ENCODE data around the gene TLNRD1. TPM values are rescaled to one million over a fixed set of nuclear protein-coding genes. Genes with fewer than 3 reads are reported as not detected.

The TLNRD1 gene
- total and polyA plus RNA-seq, 11 donors: 3.2 to 30.8 (median 7.9) TPM

DNA sequence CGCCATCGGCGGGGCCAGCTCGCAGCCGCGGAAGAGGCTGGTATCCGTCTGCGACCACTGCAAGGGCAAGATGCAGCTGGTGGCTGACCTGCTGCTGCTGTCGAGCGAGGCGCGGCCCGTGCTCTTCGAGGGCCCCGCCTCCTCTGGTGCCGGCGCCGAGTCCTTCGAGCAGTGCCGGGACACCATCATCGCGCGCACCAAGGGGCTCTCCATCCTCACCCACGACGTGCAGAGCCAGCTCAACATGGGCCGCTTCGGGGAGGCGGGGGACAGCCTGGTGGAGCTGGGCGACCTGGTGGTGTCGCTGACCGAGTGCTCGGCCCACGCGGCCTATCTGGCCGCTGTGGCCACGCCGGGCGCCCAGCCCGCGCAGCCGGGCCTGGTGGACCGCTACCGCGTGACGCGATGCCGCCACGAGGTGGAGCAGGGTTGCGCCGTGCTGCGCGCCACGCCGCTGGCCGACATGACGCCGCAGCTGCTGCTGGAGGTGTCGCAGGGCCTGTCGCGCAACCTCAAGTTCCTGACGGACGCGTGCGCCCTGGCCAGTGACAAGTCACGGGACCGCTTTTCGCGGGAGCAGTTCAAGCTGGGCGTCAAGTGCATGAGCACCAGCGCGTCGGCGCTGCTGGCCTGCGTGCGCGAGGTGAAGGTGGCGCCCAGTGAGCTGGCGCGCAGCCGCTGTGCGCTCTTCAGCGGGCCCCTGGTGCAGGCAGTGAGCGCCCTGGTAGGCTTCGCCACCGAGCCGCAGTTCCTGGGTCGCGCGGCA, 1.8 kb downstream of the TLNRD1 start:
- Histone ChIP-seq H3K27me3 (peaks cover 0 to 7% (median 0%) of the 10 kb centered on the region in 9 donors), H3K4me3 (peak overlapping the region; percentile 57 to 98 (median 90)), H3K4me1 (peaks cover 5 to 70% (median 48%) of the 10 kb centered on the region in 12 donors), H3K36me3 (peaks cover 0 to 25% (median 8%) of the 10 kb centered on the region in 9 donors), H3K27ac (peak overlapping the region; percentile 88 to 100 (median 99)), H3K9me3 (no peaks in the 10 kb centered on the region)
- intact Hi-C loops (cut with DNase I): loop anchor here in 8 of 10 donors (5.0 to 10.0 kb wide), 4 partner anchors 35 to 102 kb away; no protein-coding TSS in a partner anchor
- peak; percentile 34 to 68 (median 38) for DNase-seq
- peak in 1 of 4 donors; percentile 9 for ATAC-seq
- 11 to 53% (median 39%) methylated on average over 10 to 89 of the region's 89 CpGs for WGBS, 4 donors
- TF ChIP-seq CTCF (IDR thresholded peaks at IDR 0.05) (peak in 4 of 12 donors; percentile 8 to 37 (median 15)), POLR2A (IDR thresholded peaks at IDR 0.05) (no peak)

GRCh38 chr15:81003097-81003350, 2.3 kb downstream of the TLNRD1 start:
- Histone ChIP-seq H3K27ac (peak overlapping the region; percentile 88 to 100 (median 99)), H3K36me3 (peaks cover 0 to 30% (median 8%) of the 10 kb centered on the region in 9 donors), H3K4me3 (peak overlapping the region; percentile 57 to 98 (median 90)), H3K27me3 (peaks cover 0 to 7% (median 0%) of the 10 kb centered on the region in 9 donors), H3K4me1 (peaks cover 5 to 71% (median 50%) of the 10 kb centered on the region in 12 donors), H3K9me3 (no peaks in the 10 kb centered on the region)
- WGBS, 4 donors: 69 to 81% (median 71%) methylated on average over 16 to 19 of the region's 19 CpGs
- TF ChIP-seq POLR2A (IDR thresholded peaks at IDR 0.05): no peak
- TF ChIP-seq CTCF (IDR thresholded peaks at IDR 0.05): no peak
- DNase-seq (peak in 2 of 5 donors; percentile 19 to 22), ATAC-seq (no peak)
- intact Hi-C loops (cut with DNase I): loop anchor here in 8 of 10 donors (5.0 to 10.0 kb wide), 4 partner anchors 34 to 102 kb away; no protein-coding TSS in a partner anchor

DNA sequence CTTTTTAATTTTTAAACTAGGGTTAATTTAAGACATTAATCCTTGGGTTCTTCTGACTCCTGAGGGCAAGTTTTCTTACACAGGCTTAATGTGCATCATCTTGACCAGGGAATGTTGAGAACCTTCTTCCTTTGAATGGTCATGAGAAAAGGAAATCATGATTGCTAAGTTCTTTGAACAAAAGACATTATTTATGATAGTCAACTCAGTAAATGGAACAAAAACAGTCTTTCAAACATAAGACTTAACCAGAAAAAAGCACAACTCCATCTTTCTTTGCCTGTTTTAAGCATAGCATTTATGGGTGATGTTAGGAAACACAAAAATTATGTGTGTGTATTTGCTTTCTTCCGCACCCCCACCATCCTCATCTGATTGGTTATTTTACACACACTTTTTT, 5.4 kb downstream of the TLNRD1 start:
- ATAC-seq (no peak), DNase-seq (no peak)
- Histone ChIP-seq H3K9me3 (no peaks in the 10 kb centered on the region), H3K27ac (peak overlapping the region in 4 of 12 donors; percentile 5 to 41 (median 13)), H3K36me3 (peaks cover 0 to 30% (median 8%) of the 10 kb centered on the region in 9 donors), H3K4me3 (no peak overlapping the region), H3K27me3 (peaks cover 0 to 7% (median 0%) of the 10 kb centered on the region in 9 donors), H3K4me1 (peaks cover 5 to 73% (median 50%) of the 10 kb centered on the region in 12 donors)
- intact Hi-C loops (cut with DNase I): loop anchor here in 1 of 10 donors (10.0 kb wide), 1 partner anchor 99 kb away; no protein-coding TSS in a partner anchor
- TF ChIP-seq CTCF (IDR thresholded peaks at IDR 0.05): no peak
- no peak for TF ChIP-seq POLR2A (IDR thresholded peaks at IDR 0.05)
- 81 to 98% (median 94%) methylated on average over 1 of the region's 1 CpG for WGBS, 4 donors

DNA sequence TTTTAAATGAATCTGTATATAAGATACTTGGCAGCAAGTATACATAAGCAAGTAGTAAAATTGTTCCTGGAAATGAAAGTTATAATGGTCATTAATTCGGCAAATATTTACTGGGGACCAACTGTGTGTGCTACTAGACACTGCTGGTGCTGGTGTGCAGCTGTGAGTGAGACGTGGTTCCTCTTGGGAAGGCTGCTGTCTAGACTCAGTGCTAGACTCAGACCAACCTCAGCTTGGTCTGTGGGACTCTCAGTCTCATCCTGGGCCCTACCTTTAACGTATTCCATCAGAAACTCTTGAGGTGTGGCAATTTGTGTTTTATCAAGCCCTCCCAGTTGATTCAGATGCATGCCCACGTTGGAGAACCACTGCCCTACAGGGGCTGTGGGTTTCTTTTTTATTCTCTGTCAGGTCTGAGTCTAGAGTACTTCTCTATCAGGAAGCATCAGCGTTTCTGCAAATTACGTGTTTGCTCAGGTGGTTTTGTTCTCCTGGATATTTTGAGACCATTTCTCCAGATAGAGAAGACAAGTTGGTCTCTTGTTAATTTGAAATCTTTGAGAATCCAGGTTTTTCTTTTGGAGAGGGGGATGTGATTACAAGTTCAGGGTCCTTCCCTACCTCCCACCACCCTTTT, 6.8 kb downstream of the TLNRD1 start:
- ATAC-seq: no peak
- Histone ChIP-seq H3K4me1 (peaks cover 0 to 69% (median 48%) of the 10 kb centered on the region in 12 donors), H3K27me3 (no peaks in the 10 kb centered on the region), H3K9me3 (no peaks in the 10 kb centered on the region), H3K36me3 (peaks cover 0 to 28% (median 8%) of the 10 kb centered on the region in 9 donors), H3K4me3 (no peak overlapping the region), H3K27ac (no peak overlapping the region)
- no peak for DNase-seq
- TF ChIP-seq CTCF (IDR thresholded peaks at IDR 0.05): no peak
- 72 to 77% (median 74%) methylated on average over 6 of the region's 6 CpGs for WGBS, 4 donors
- intact Hi-C loops (cut with DNase I): loop anchor here in 1 of 10 donors (10.0 kb wide), 1 partner anchor 97 kb away; no protein-coding TSS in a partner anchor
